ENCODE results near the gene PALD1. TPM values are rescaled to one million over a fixed set of nuclear protein-coding genes. Genes with fewer than 3 reads are reported as not detected.

Gene PALD1
- total RNA-seq, 2 donors from 2014 or later = 4.9 to 11.7 TPM

- Histone ChIP-seq H3K4me1 (no peaks in the 10 kb centered on the region), H3K4me3 (no peak overlapping the region), H3K36me3 (replicated peaks in 1 of 2; ENCODE audit: insufficient read depth in 1 of 2, low read depth in 2 of 2) (no peaks in the 10 kb centered on the region), H3K27ac (no peak overlapping the region), H3K27me3 (no peaks in the 10 kb centered on the region), H3K9me3 (no peaks in the 10 kb centered on the region)
- ATAC-seq = no peak
- TF ChIP-seq CTCF (IDR thresholded peaks at IDR 0.05) (no peak), POLR2A (IDR thresholded peaks at IDR 0.05) (no peak)
- 63 to 74% methylated on average over 3 of the region's 3 CpGs for WGBS, 2 donors
- intact Hi-C loops (cut with DNase I) = no loop called here
- DNase-seq = no peak
Measured at GRCh38 chr10:70487824-70488223, 9.3 kb downstream of the PALD1 start.

- Histone ChIP-seq H3K4me1 (no peaks in the 10 kb centered on the region), H3K9me3 (no peaks in the 10 kb centered on the region), H3K36me3 (replicated peaks in 1 of 2; ENCODE audit: insufficient read depth in 1 of 2, low read depth in 2 of 2) (no peaks in the 10 kb centered on the region), H3K27me3 (no peaks in the 10 kb centered on the region), H3K27ac (no peak overlapping the region), H3K4me3 (no peak overlapping the region)
- ATAC-seq (no peak), DNase-seq (no peak)
- 80% methylated on average over 4 of the region's 4 CpGs for WGBS, 2 donors
- intact Hi-C loops (cut with DNase I) = no loop called here
- TF ChIP-seq POLR2A (IDR thresholded peaks at IDR 0.05) = no peak
- TF ChIP-seq CTCF (IDR thresholded peaks at IDR 0.05) = no peak
Measured at GRCh38 chr10:70490142-70490541, 11.6 kb downstream of the PALD1 start.

GRCh38 chr10:70491614-70492013, 13.0 kb downstream of the PALD1 start:
- Histone ChIP-seq H3K36me3 (replicated peaks in 1 of 2; ENCODE audit: insufficient read depth in 1 of 2, low read depth in 2 of 2) (no peaks in the 10 kb centered on the region), H3K27me3 (no peaks in the 10 kb centered on the region), H3K4me1 (no peaks in the 10 kb centered on the region), H3K4me3 (no peak overlapping the region), H3K9me3 (no peaks in the 10 kb centered on the region), H3K27ac (no peak overlapping the region)
- DNase-seq (no peak), ATAC-seq (no peak)
- TF ChIP-seq CTCF (IDR thresholded peaks at IDR 0.05) (no peak), POLR2A (IDR thresholded peaks at IDR 0.05) (no peak)
- intact Hi-C loops (cut with DNase I) = no loop called here
- WGBS, 2 donors = 84 to 92% methylated on average over 2 of the region's 2 CpGs

- WGBS, 2 donors = 67 to 82% methylated on average over 9 to 10 of the region's 10 CpGs
- Histone ChIP-seq H3K36me3 (replicated peaks in 1 of 2; ENCODE audit: insufficient read depth in 1 of 2, low read depth in 2 of 2) (no peaks in the 10 kb centered on the region), H3K27ac (peak overlapping the region in 1 of 4 donors; percentile 68), H3K4me3 (no peak overlapping the region), H3K27me3 (no peaks in the 10 kb centered on the region), H3K4me1 (no peaks in the 10 kb centered on the region), H3K9me3 (no peaks in the 10 kb centered on the region)
- ATAC-seq = no peak
- intact Hi-C loops (cut with DNase I) = no loop called here
- DNase-seq = peak in 1 of 4 donors; percentile 69
- TF ChIP-seq POLR2A (IDR thresholded peaks at IDR 0.05) = peak in 1 of 3 donors; percentile 25
- TF ChIP-seq CTCF (IDR thresholded peaks at IDR 0.05) = no peak
Measured at GRCh38 chr10:70492786-70493659, 14.5 kb downstream of the PALD1 start.

All from body of pancreas (tissue), 4 donors.